ENCODE data around the gene SLC35B3.

DNA sequence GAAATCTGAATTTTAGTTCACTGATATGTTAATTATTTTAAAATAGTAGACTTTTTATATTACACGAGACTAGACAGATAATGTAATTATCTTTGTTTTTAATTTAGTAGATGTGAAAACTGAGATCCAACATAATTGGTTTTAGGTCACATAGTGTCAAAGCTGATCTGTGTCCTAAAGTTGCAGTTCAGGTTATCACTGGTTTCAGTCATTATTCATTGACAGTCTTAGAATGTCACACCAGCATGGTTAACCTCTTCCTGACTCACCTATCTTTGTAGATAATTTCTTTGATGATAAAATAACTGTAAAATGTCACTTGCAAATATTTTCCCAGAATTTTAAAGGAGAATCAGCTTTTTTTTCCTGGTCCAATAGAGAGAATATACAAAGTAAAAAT lies 48.3 kb upstream of the SLC35B3 start:
- TF ChIP-seq, protein P1, sequence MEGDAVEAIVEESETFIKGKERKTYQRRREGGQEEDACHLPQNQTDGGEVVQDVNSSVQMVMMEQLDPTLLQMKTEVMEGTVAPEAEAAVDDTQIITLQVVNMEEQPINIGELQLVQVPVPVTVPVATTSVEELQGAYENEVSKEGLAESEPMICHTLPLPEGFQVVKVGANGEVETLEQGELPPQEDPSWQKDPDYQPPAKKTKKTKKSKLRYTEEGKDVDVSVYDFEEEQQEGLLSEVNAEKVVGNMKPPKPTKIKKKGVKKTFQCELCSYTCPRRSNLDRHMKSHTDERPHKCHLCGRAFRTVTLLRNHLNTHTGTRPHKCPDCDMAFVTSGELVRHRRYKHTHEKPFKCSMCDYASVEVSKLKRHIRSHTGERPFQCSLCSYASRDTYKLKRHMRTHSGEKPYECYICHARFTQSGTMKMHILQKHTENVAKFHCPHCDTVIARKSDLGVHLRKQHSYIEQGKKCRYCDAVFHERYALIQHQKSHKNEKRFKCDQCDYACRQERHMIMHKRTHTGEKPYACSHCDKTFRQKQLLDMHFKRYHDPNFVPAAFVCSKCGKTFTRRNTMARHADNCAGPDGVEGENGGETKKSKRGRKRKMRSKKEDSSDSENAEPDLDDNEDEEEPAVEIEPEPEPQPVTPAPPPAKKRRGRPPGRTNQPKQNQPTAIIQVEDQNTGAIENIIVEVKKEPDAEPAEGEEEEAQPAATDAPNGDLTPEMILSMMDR (IDR thresholded peaks at IDR 0.05), result no peak
- no peak for TF ChIP-seq POLR2A (IDR thresholded peaks at IDR 0.05)

All from body of pancreas (tissue), 4 donors.